HepG2 (cell line): ENCODE data around the gene CD200.

ENCODE experiments used
- ZBED4 ChIP-seq: sonication (generic); formaldehyde crosslinking; IDR thresholded peaks from 2 replicates; pipeline ENCODE4 v1.4.0; 2020; ENCODE audit warnings: missing genetic modification reagents, borderline replicate concordance
- ZNF816 ChIP-seq: sonication (generic); formaldehyde crosslinking; IDR thresholded peaks from 2 replicates; pipeline ENCODE4 v1.8.0; 2022; ENCODE audit warnings: missing genetic modification reagents, mild to moderate bottlenecking, borderline replicate concordance
- TF ChIP-seq, protein P1 (sequence below): sonication (generic); formaldehyde crosslinking; IDR thresholded peaks from 2 replicates; pipeline ENCODE4 v1.4.0; 2020; ENCODE audit warnings: mild to moderate bottlenecking, missing genetic modification reagents

- no peak for TF ChIP-seq ZBED4 (CRISPR knock-in tag)
- TF ChIP-seq, protein P1, sequence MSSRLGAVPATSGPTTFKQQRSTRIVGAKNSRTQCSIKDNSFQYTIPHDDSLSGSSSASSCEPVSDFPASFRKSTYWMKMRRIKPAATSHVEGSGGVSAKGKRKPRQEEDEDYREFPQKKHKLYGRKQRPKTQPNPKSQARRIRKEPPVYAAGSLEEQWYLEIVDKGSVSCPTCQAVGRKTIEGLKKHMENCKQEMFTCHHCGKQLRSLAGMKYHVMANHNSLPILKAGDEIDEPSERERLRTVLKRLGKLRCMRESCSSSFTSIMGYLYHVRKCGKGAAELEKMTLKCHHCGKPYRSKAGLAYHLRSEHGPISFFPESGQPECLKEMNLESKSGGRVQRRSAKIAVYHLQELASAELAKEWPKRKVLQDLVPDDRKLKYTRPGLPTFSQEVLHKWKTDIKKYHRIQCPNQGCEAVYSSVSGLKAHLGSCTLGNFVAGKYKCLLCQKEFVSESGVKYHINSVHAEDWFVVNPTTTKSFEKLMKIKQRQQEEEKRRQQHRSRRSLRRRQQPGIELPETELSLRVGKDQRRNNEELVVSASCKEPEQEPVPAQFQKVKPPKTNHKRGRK (CRISPR knock-in tag), result no peak
- TF ChIP-seq ZNF816 (CRISPR knock-in tag), result no peak
These were observed 5.5 kb upstream of the CD200 start for GRCh38 chr3:112327371-112327951.
